ENCODE data around the gene DPY30.

The DPY30 gene

DNA sequence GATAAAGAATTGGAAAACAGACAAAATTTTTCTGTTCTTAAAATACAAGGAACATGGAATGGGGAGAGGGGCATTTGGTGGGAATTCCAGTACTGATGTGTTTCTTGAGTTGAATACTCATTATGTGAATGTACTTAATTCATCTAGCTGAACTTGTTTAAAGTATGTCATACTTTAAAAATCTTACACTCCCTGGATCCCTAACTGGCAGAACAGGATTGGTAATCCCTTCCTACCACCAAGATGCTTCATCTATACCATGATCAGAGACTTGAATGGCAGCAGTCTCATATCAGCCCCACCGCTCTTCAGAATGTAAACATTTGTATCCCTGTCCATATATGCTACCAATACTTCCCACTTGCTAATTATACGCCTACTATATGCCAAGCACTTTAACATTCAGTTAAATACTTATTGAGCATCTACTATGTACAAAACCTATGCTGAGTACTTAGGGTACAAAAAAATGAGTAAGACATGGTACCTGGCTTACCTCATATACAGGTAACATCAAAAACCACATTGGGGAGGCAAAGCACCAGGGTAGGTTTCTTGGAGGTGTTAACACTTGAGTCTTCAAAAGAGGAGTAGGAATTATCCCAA lies 34.1 kb downstream of the DPY30 start:
- no peak for TF ChIP-seq CTCF (IDR thresholded peaks at IDR 0.05; ENCODE audit: insufficient read depth, low read length, missing control alignments)
- ChIA-PET POLR2A (no interaction called here), CTCF (no interaction called here)
- no peak overlapping the region for H3K4me3 ChIP-seq (ENCODE audit: low read depth, low read length)
- DNase-seq (ENCODE audit: low read depth, low spot score), result no peak

GRCh38 chr2:32003791-32004190 lies 35.8 kb downstream of the DPY30 start:
- DNase-seq (ENCODE audit: low read depth, low spot score), result no peak
- CTCF ChIA-PET, result interaction anchor here (0.9 kb wide), 1 partner anchor 59 kb away, joined by 3 read pairs; no protein-coding TSS in a partner anchor
- no peak for TF ChIP-seq CTCF (IDR thresholded peaks at IDR 0.05; ENCODE audit: insufficient read depth, low read length, missing control alignments)
- POLR2A ChIA-PET, result no interaction called here
- H3K4me3 ChIP-seq (ENCODE audit: low read depth, low read length), result no peak overlapping the region

DNA sequence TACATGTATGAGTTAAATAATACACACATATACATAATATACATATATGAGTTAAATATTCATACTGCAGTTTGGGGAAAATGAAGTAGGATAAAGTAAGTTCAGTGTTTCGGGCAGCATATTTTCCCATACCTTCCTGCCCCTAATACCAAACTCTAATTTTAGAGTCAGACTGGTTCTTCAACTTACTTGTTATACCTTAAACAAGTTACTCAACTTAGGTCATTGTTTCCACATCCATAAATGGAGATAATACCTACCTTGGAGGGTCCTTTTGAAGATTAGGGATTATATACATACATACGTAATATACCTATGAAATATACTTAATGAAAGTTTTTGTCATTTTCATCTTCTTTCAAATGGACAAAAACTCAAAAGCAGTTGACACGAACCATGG lies 37.2 kb downstream of the DPY30 start:
- TF ChIP-seq CTCF (IDR thresholded peaks at IDR 0.05; ENCODE audit: insufficient read depth, low read length, missing control alignments), result no peak
- ChIA-PET POLR2A (no interaction called here), CTCF (no interaction called here)
- no peak overlapping the region for H3K4me3 ChIP-seq (ENCODE audit: low read depth, low read length)
- no peak for DNase-seq (ENCODE audit: low read depth, low spot score)

GRCh38 chr2:31999438-31999837 lies 40.2 kb downstream of the DPY30 start:
- DNase-seq (ENCODE audit: low read depth, low spot score), result no peak
- ChIA-PET CTCF (interaction anchor here (1.5 kb wide), 1 partner anchor 8 kb away, joined by 4 read pairs; no protein-coding TSS in a partner anchor), POLR2A (interaction anchor here (0.7 kb wide), 1 partner anchor 61 kb away, joined by 4 read pairs; no protein-coding TSS in a partner anchor)
- TF ChIP-seq CTCF (IDR thresholded peaks at IDR 0.05; ENCODE audit: insufficient read depth, low read length, missing control alignments), result no peak
- no peak overlapping the region for H3K4me3 ChIP-seq (ENCODE audit: low read depth, low read length)

DNA sequence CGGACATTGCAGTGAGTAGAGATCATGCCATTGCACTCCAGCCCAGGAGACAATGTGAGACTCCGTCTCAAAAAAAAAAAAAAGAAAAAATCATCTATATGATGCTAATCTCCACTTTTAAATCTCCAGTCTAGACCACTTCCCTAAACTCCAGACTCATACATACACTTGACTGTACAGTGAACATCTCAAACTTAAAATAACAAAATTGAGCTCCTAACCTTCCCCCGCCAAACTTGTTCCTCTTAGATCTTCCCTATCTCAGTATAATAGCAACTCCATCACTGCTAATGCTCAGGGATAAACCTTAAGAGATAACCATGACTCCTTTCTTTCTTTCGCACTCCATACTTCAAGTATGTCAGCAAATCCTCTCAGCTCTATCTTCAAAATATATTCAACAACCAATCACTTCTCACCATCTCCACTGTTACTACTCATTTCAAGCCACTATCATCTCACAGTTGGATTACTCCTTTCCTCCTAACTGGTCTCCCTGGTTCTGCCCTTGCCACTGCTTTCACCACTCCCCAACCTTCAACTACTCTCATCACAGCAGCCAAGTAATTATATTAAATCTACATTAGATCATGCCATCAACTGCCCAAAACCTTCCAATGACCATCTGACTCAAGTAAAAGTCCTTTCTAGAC lies 40.7 kb downstream of the DPY30 start:
- TF ChIP-seq CTCF (IDR thresholded peaks at IDR 0.05; ENCODE audit: insufficient read depth, low read length, missing control alignments), result no peak
- ChIA-PET CTCF (interaction anchor here (0.9 to 1.5 kb wide), 2 partner anchors 9 to 10 kb away, joined by 3 to 4 read pairs; no protein-coding TSS in a partner anchor), POLR2A (interaction anchor here (0.7 kb wide), 1 partner anchor 62 kb away, joined by 4 read pairs; no protein-coding TSS in a partner anchor)
- no peak overlapping the region for H3K4me3 ChIP-seq (ENCODE audit: low read depth, low read length)
- DNase-seq (ENCODE audit: low read depth, low spot score), result no peak

- H3K4me3 ChIP-seq (ENCODE audit: low read depth, low read length), result no peak overlapping the region
- ChIA-PET POLR2A (no interaction called here), CTCF (interaction anchor here (1.2 to 1.5 kb wide), 2 partner anchors 10 kb away, joined by 4 read pairs; no protein-coding TSS in a partner anchor)
- no peak for DNase-seq (ENCODE audit: low read depth, low spot score)
- TF ChIP-seq CTCF (IDR thresholded peaks at IDR 0.05; ENCODE audit: insufficient read depth, low read length, missing control alignments), result no peak
Observed at GRCh38 chr2:31997653-31998052, 42.0 kb downstream of the DPY30 start.

Measured in AG04449 (cell line).